ENCODE data around the gene ABCA1.
"Not testable (repeated sequence)": the region's sequence is repeated elsewhere in the genome, so short reads cannot be mapped to it uniquely, and the experiment has no call there.

Gene ABCA1

GRCh38 chr9:104869811-104870210 is 58.1 kb downstream of the ABCA1 start:
- no peak for DNase-seq (ENCODE audit: low spot score)

- DNase-seq (ENCODE audit: low spot score) = peak; percentile 56
Observed at GRCh38 chr9:104868687-104869404, 59.1 kb downstream of the ABCA1 start.

- DNase-seq (ENCODE audit: low spot score) = peak; percentile 54
Observed at GRCh38 chr9:104868303-104868686, 59.7 kb downstream of the ABCA1 start.

GRCh38 chr9:104866191-104866590 is 61.8 kb downstream of the ABCA1 start:
- peak; percentile 28 for DNase-seq (ENCODE audit: low spot score)

- DNase-seq (ENCODE audit: low spot score) = no peak
Observed at GRCh38 chr9:104864675-104865104, 63.3 kb downstream of the ABCA1 start.

GRCh38 chr9:104863180-104863883 is 64.6 kb downstream of the ABCA1 start:
- peak; percentile 73 for DNase-seq (ENCODE audit: low spot score)

- DNase-seq (ENCODE audit: low spot score) = no peak
Observed at GRCh38 chr9:104861397-104861796, 66.6 kb downstream of the ABCA1 start.

- no peak for DNase-seq (ENCODE audit: low spot score)
Observed at GRCh38 chr9:104860263-104860662, 67.7 kb downstream of the ABCA1 start.

GRCh38 chr9:104858846-104859245 is 69.1 kb downstream of the ABCA1 start:
- DNase-seq (ENCODE audit: low spot score) = no peak

GRCh38 chr9:104858271-104858670 is 69.7 kb downstream of the ABCA1 start:
- peak; percentile 58 for DNase-seq (ENCODE audit: low spot score)

- DNase-seq (ENCODE audit: low spot score) = no peak
Observed at GRCh38 chr9:104856413-104856941, 71.5 kb downstream of the ABCA1 start.

GRCh38 chr9:104855807-104856206 is 72.1 kb downstream of the ABCA1 start:
- no peak for DNase-seq (ENCODE audit: low spot score)

- not testable (repeated sequence) for DNase-seq (ENCODE audit: low spot score)
Observed at GRCh38 chr9:104855258-104855657, 72.7 kb downstream of the ABCA1 start.

GRCh38 chr9:104854613-104855012 is 73.3 kb downstream of the ABCA1 start:
- DNase-seq (ENCODE audit: low spot score) = no peak

- DNase-seq (ENCODE audit: low spot score) = no peak
Observed at GRCh38 chr9:104853683-104854082, 74.3 kb downstream of the ABCA1 start.

GRCh38 chr9:104853159-104853558 is 74.8 kb downstream of the ABCA1 start:
- no peak for DNase-seq (ENCODE audit: low spot score)

GRCh38 chr9:104851546-104851920 is 76.4 kb downstream of the ABCA1 start:
- DNase-seq (ENCODE audit: low spot score) = no peak

- DNase-seq (ENCODE audit: low spot score) = no peak
Observed at GRCh38 chr9:104850786-104851545, 77.0 kb downstream of the ABCA1 start.

GRCh38 chr9:104849023-104849422 is 78.9 kb downstream of the ABCA1 start:
- DNase-seq (ENCODE audit: low spot score) = no peak

- DNase-seq (ENCODE audit: low spot score) = no peak
Observed at GRCh38 chr9:104844710-104845109, 83.2 kb downstream of the ABCA1 start.

- no peak for DNase-seq (ENCODE audit: low spot score)
Observed at GRCh38 chr9:104843644-104844240, 84.2 kb downstream of the ABCA1 start.

GRCh38 chr9:104842698-104843097 is 85.3 kb downstream of the ABCA1 start:
- DNase-seq (ENCODE audit: low spot score) = no peak

Measured in kidney tubule cell (primary cell).